Astrocyte (in vitro differentiated cells and primary cell): ENCODE results near the gene HNRNPUL1. TPM values are rescaled to one million over a fixed set of nuclear protein-coding genes. Genes with fewer than 3 reads are reported as not detected.
A peak's percentile ranks its signal among the peaks of the same experiment; 100 is the strongest.

Source experiments
- DNase-seq: peaks from one replicate; pipeline ENCODE4 v3.0.0-alpha.2; 2010; ENCODE audit warnings: low read depth
- FAIRE-seq: peaks from 2 replicates; lab custom pipeline; 2011; peaks lifted over from hg19 to GRCh38; lab: Jason Lieb, UNC
- H2AFZ ChIP-seq: 2 replicates; pipeline ENCODE4 v1.6.0; 2012; ENCODE audit warnings: low read depth, low read length, inconsistent platforms
- H3K27ac ChIP-seq: 2 replicates; pipeline ENCODE4 v1.5.1; 2011; ENCODE audit warnings: low read depth, low read length, inconsistent platforms
- H3K27me3 ChIP-seq: 2 replicates; pipeline ENCODE4 v1.6.0; 2011; ENCODE audit warnings: low read length, inconsistent platforms; ENCODE audit not compliant: insufficient read depth
- H3K36me3 ChIP-seq: 2 replicates; pipeline ENCODE4 v1.5.1; 2011; ENCODE audit warnings: low read length, inconsistent platforms; ENCODE audit not compliant: insufficient read depth
- H3K4me1 ChIP-seq: 2 replicates; pipeline ENCODE4 v1.5.1; 2011; ENCODE audit warnings: low read length, inconsistent platforms; ENCODE audit not compliant: insufficient read depth
- H3K4me2 ChIP-seq: 2 replicates; pipeline ENCODE4 v1.6.0; 2012; ENCODE audit warnings: low read length, inconsistent platforms
- H3K4me3 ChIP-seq: 2 replicates; pipeline ENCODE4 v1.5.1; 2011; ENCODE audit warnings: low read depth, mild to moderate bottlenecking, low read length, inconsistent platforms; ENCODE audit not compliant: insufficient read depth
- H3K79me2 ChIP-seq: 2 replicates; pipeline ENCODE4 v1.6.0; 2012; ENCODE audit warnings: mild to moderate bottlenecking, low read length, inconsistent platforms; ENCODE audit not compliant: insufficient read depth
- H3K9ac ChIP-seq: 2 replicates; pipeline ENCODE4 v1.6.0; 2012; ENCODE audit warnings: mild to moderate bottlenecking, low read length, inconsistent platforms
- H3K9me3 ChIP-seq: 2 replicates; pipeline ENCODE4 v1.5.1; 2012; ENCODE audit warnings: low read depth, mild to moderate bottlenecking, low read length, inconsistent platforms; ENCODE audit not compliant: insufficient read depth
- H4K20me1 ChIP-seq: 2 replicates; pipeline ENCODE4 v1.6.0; 2012; ENCODE audit warnings: low read length, inconsistent platforms; ENCODE audit not compliant: insufficient read depth
- H3K27ac Mint-ChIP-seq: one replicate; pipeline ENCODE4 v1.8.0; 2021; ENCODE audit warnings: mild to moderate bottlenecking, mixed read lengths; ENCODE audit not compliant: unreplicated experiment
- H3K27me3 Mint-ChIP-seq: one replicate; pipeline ENCODE4 v1.8.0; 2021; ENCODE audit warnings: low read depth, mixed read lengths; ENCODE audit not compliant: unreplicated experiment
- H3K36me3 Mint-ChIP-seq: one replicate; pipeline ENCODE4 v1.8.0; 2021; ENCODE audit warnings: low read depth, mixed read lengths; ENCODE audit not compliant: unreplicated experiment
- H3K4me1 Mint-ChIP-seq: one replicate; pipeline ENCODE4 v1.8.0; 2021; ENCODE audit warnings: low read depth, mixed read lengths; ENCODE audit not compliant: unreplicated experiment
- H3K4me3 Mint-ChIP-seq: one replicate; pipeline ENCODE4 v1.8.0; 2021; ENCODE audit warnings: mild to moderate bottlenecking, moderate library complexity, mixed read lengths; ENCODE audit not compliant: unreplicated experiment
- H3K9me3 Mint-ChIP-seq: one replicate; pipeline ENCODE4 v1.8.0; 2021; ENCODE audit warnings: mild to moderate bottlenecking, mixed read lengths; ENCODE audit not compliant: unreplicated experiment
- EZH2 ChIP-seq: IDR thresholded peaks from 2 replicates; pipeline ENCODE4 v1.6.1; 2012; ENCODE audit warnings: mild to moderate bottlenecking, low read length, inconsistent platforms; ENCODE audit not compliant: insufficient read depth
- total RNA-seq: library from RNA; stranded (reverse); gene quantifications from 2 replicates; pipeline ENCODE4 v1.2.1, GENCODE V29; 2021
- TF ChIP-seq, protein P1 (sequence below): IDR thresholded peaks from 2 replicates; pipeline ENCODE4 v1.5.1; 2011; ENCODE audit warnings: low read depth, mild to moderate bottlenecking, inconsistent platforms, low read length, moderate library complexity; ENCODE audit not compliant: insufficient read depth

Gene HNRNPUL1
- total RNA-seq, 1 donor from 2014 or later: 174 TPM

GRCh38 chr19:41298348-41298964, 34.3 kb downstream of the HNRNPUL1 start:
- Histone ChIP-seq H3K4me1 (peaks cover 33% of the 10 kb centered on the region), H3K9me3 (no peaks in the 10 kb centered on the region), H3K36me3 (peaks cover 88% of the 10 kb centered on the region), H3K4me2 (peak overlapping the region; percentile 59), H3K9ac (peak overlapping the region; percentile 85), H3K4me3 (no peak overlapping the region), H3K27ac (peak overlapping the region; percentile 94), H3K79me2 (peaks cover 43% of the 10 kb centered on the region), H4K20me1 (peaks cover 74% of the 10 kb centered on the region), H3K27me3 (no peaks in the 10 kb centered on the region), H2AFZ (no peak overlapping the region)
- no peak for TF ChIP-seq EZH2
- TF ChIP-seq, protein P1, sequence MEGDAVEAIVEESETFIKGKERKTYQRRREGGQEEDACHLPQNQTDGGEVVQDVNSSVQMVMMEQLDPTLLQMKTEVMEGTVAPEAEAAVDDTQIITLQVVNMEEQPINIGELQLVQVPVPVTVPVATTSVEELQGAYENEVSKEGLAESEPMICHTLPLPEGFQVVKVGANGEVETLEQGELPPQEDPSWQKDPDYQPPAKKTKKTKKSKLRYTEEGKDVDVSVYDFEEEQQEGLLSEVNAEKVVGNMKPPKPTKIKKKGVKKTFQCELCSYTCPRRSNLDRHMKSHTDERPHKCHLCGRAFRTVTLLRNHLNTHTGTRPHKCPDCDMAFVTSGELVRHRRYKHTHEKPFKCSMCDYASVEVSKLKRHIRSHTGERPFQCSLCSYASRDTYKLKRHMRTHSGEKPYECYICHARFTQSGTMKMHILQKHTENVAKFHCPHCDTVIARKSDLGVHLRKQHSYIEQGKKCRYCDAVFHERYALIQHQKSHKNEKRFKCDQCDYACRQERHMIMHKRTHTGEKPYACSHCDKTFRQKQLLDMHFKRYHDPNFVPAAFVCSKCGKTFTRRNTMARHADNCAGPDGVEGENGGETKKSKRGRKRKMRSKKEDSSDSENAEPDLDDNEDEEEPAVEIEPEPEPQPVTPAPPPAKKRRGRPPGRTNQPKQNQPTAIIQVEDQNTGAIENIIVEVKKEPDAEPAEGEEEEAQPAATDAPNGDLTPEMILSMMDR: no peak
- FAIRE-seq (peak; percentile 55), DNase-seq (peak; percentile 71)
- no peaks in the 10 kb centered on the region for H3K27me3 Mint-ChIP-seq
- H3K27ac Mint-ChIP-seq: peak overlapping the region; percentile 98
- H3K9me3 Mint-ChIP-seq: no peaks in the 10 kb centered on the region
- H3K36me3 Mint-ChIP-seq: peaks cover 49% of the 10 kb centered on the region
- peak overlapping the region; percentile 54 for H3K4me3 Mint-ChIP-seq
- peaks cover 30% of the 10 kb centered on the region for H3K4me1 Mint-ChIP-seq

- Mint-ChIP-seq H3K4me3 (peak overlapping the region; percentile 54), H3K27me3 (no peaks in the 10 kb centered on the region), H3K4me1 (peaks cover 30% of the 10 kb centered on the region), H3K36me3 (peaks cover 48% of the 10 kb centered on the region), H3K9me3 (no peaks in the 10 kb centered on the region), H3K27ac (peak overlapping the region; percentile 98)
- peak overlapping the region; percentile 59 for H3K4me2 ChIP-seq
- peak overlapping the region; percentile 94 for H3K27ac ChIP-seq
- no peak overlapping the region for H3K4me3 ChIP-seq
- no peak for TF ChIP-seq EZH2
- TF ChIP-seq, protein P1: no peak
- H2AFZ ChIP-seq: no peak overlapping the region
- peak overlapping the region; percentile 85 for H3K9ac ChIP-seq
- H3K79me2 ChIP-seq: peaks cover 45% of the 10 kb centered on the region
- H3K27me3 ChIP-seq: no peaks in the 10 kb centered on the region
- H4K20me1 ChIP-seq: peaks cover 72% of the 10 kb centered on the region
- H3K36me3 ChIP-seq: peaks cover 89% of the 10 kb centered on the region
- no peaks in the 10 kb centered on the region for H3K9me3 ChIP-seq
- FAIRE-seq: no peak
- no peak for DNase-seq
- peaks cover 33% of the 10 kb centered on the region for H3K4me1 ChIP-seq
These were observed 35.0 kb downstream of the HNRNPUL1 start for GRCh38 chr19:41299046-41299754.

- Histone ChIP-seq H3K79me2 (peaks cover 43% of the 10 kb centered on the region), H3K9ac (peak overlapping the region; percentile 85), H3K4me1 (peaks cover 33% of the 10 kb centered on the region), H3K27ac (peak overlapping the region; percentile 94), H4K20me1 (peaks cover 72% of the 10 kb centered on the region), H3K4me2 (peak overlapping the region; percentile 1), H3K9me3 (no peaks in the 10 kb centered on the region), H3K4me3 (no peak overlapping the region), H3K27me3 (no peaks in the 10 kb centered on the region), H2AFZ (no peak overlapping the region), H3K36me3 (peaks cover 88% of the 10 kb centered on the region)
- TF ChIP-seq, protein P1: no peak
- TF ChIP-seq EZH2: no peak
- peaks cover 49% of the 10 kb centered on the region for H3K36me3 Mint-ChIP-seq
- DNase-seq: peak; percentile 42
- peaks cover 30% of the 10 kb centered on the region for H3K4me1 Mint-ChIP-seq
- no peaks in the 10 kb centered on the region for H3K27me3 Mint-ChIP-seq
- peak overlapping the region; percentile 98 for H3K27ac Mint-ChIP-seq
- H3K4me3 Mint-ChIP-seq: peak overlapping the region; percentile 34
- FAIRE-seq: no peak
- H3K9me3 Mint-ChIP-seq: no peaks in the 10 kb centered on the region
These were observed 35.5 kb downstream of the HNRNPUL1 start for GRCh38 chr19:41299755-41300089.
